ENCODE measurements around the gene DOCK4.

GRCh38 chr7:111801277-111801676, 404.9 kb downstream of the DOCK4 start:
- TF ChIP-seq FOXM1 (IDR thresholded peaks at IDR 0.05; ENCODE audit: borderline replicate concordance, low read depth) = no peak
- TF ChIP-seq TCF12 (IDR thresholded peaks at IDR 0.05; ENCODE audit: low read depth) = no peak
- no peak for TF ChIP-seq EP300 (IDR thresholded peaks at IDR 0.05; ENCODE audit: borderline replicate concordance)
- no peak for TF ChIP-seq CEBPB (IDR thresholded peaks at IDR 0.05)
- TF ChIP-seq EGR1 (IDR thresholded peaks at IDR 0.05) = no peak
- TF ChIP-seq TAF1 (IDR thresholded peaks at IDR 0.05; ENCODE audit: low read depth) = no peak
- TF ChIP-seq RAD21 (IDR thresholded peaks at IDR 0.05; ENCODE audit: low read depth) = no peak
- no peak for TF ChIP-seq CREB1 (IDR thresholded peaks at IDR 0.05; ENCODE audit: low read depth)
- TF ChIP-seq, protein P1, sequence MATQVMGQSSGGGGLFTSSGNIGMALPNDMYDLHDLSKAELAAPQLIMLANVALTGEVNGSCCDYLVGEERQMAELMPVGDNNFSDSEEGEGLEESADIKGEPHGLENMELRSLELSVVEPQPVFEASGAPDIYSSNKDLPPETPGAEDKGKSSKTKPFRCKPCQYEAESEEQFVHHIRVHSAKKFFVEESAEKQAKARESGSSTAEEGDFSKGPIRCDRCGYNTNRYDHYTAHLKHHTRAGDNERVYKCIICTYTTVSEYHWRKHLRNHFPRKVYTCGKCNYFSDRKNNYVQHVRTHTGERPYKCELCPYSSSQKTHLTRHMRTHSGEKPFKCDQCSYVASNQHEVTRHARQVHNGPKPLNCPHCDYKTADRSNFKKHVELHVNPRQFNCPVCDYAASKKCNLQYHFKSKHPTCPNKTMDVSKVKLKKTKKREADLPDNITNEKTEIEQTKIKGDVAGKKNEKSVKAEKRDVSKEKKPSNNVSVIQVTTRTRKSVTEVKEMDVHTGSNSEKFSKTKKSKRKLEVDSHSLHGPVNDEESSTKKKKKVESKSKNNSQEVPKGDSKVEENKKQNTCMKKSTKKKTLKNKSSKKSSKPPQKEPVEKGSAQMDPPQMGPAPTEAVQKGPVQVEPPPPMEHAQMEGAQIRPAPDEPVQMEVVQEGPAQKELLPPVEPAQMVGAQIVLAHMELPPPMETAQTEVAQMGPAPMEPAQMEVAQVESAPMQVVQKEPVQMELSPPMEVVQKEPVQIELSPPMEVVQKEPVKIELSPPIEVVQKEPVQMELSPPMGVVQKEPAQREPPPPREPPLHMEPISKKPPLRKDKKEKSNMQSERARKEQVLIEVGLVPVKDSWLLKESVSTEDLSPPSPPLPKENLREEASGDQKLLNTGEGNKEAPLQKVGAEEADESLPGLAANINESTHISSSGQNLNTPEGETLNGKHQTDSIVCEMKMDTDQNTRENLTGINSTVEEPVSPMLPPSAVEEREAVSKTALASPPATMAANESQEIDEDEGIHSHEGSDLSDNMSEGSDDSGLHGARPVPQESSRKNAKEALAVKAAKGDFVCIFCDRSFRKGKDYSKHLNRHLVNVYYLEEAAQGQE (IDR thresholded peaks at IDR 0.05; ENCODE audit: low read depth) = no peak
- no peak for TF ChIP-seq MAX (IDR thresholded peaks at IDR 0.05)
